CD4-positive, alpha-beta T cell (primary cell): ENCODE results near the gene SLC8A3. TPM values are rescaled to one million over a fixed set of nuclear protein-coding genes. Genes with fewer than 3 reads are reported as not detected.

ENCODE experiments used
- ATAC-seq: fragments of 200-7000 bp; cut with Tn5 transposase; one replicate; pipeline ENCODE4 v1.10.0; 2022; ENCODE audit warnings: mild to moderate bottlenecking; ENCODE audit not compliant: poor library complexity
- CTCF ChIA-PET: fragments of 350-600 bp; sonication (Branson Sonifier 250); formaldehyde crosslinking; loops from one replicate; lab custom pipeline; 2021; ENCODE audit warnings: antibody characterized with exemption, inconsistent platforms; lab: Charles Lee
- POLR2A ChIA-PET: fragments of 350-600 bp; sonication (Branson Sonifier 250); formaldehyde crosslinking; loops from one replicate; lab custom pipeline; 2021; ENCODE audit warnings: antibody characterized with exemption, inconsistent platforms; lab: Charles Lee
- DNase-seq, 14 experiments: peaks; one replicate each; pipeline ENCODE4 v3.0.0-alpha.2; 2013 to 2020; ENCODE audit warnings: mixed read lengths in 2 of 14
- H3K27ac ChIP-seq, 2 donors: one replicate each; pipeline versions ENCODE4 v1.5.1 to v1.7.0; 2013; ENCODE audit warnings: low read length in 2 of 2, low read depth in 1 of 2, mild to moderate bottlenecking in 1 of 2
- H3K27me3 ChIP-seq, 2 experiments: 1 replicate in 1 of 2; 2 replicates in 1 of 2; pipeline versions ENCODE4 v1.6.1 to v1.7.0; 2013; ENCODE audit warnings: low read length in 2 of 2, control low read depth in 1 of 2, mild to moderate bottlenecking in 1 of 2, moderate library complexity in 1 of 2; ENCODE audit not compliant: insufficient read depth in 2 of 2, control insufficient read depth in 1 of 2
- H3K36me3 ChIP-seq: one replicate; pipeline ENCODE4 v1.6.1; 2013; ENCODE audit warnings: low read length, control low read depth; ENCODE audit not compliant: insufficient read depth
- H3K4me1 ChIP-seq: one replicate; pipeline ENCODE4 v1.6.1; 2013; ENCODE audit warnings: low read length, control low read depth; ENCODE audit not compliant: insufficient read depth
- H3K4me3 ChIP-seq: one replicate; pipeline ENCODE4 v1.5.1; 2013; ENCODE audit warnings: mild to moderate bottlenecking, low read length, moderate library complexity
- H3K9me3 ChIP-seq, 2 experiments: 1 replicate in 1 of 2; 2 replicates in 1 of 2; pipeline versions ENCODE4 v1.6.1 to v1.7.0; 2013; ENCODE audit warnings: low read length in 2 of 2, mild to moderate bottlenecking in 2 of 2, control low read depth in 1 of 2, moderate library complexity in 1 of 2; ENCODE audit not compliant: control insufficient read depth in 1 of 2, insufficient read depth in 1 of 2
- H3K27ac Mint-ChIP-seq: one replicate; pipeline ENCODE4 v1.8.0; 2020; ENCODE audit warnings: mixed read lengths
- H3K27me3 Mint-ChIP-seq: one replicate; pipeline ENCODE4 v1.8.0; 2021; ENCODE audit warnings: mixed read lengths
- H3K36me3 Mint-ChIP-seq: one replicate; pipeline ENCODE4 v1.8.0; 2021; ENCODE audit warnings: low read depth, mixed read lengths
- H3K4me1 Mint-ChIP-seq: one replicate; pipeline ENCODE4 v1.8.0; 2021; ENCODE audit warnings: low read depth, mixed read lengths
- H3K4me3 Mint-ChIP-seq: one replicate; pipeline ENCODE4 v1.8.0; 2020; ENCODE audit warnings: mild to moderate bottlenecking, mixed read lengths
- H3K9me3 Mint-ChIP-seq: one replicate; pipeline ENCODE4 v1.8.0; 2020; ENCODE audit warnings: mixed read lengths
- CTCF ChIP-seq: fragments of 200-600 bp; IDR thresholded peaks from one replicate; pipeline ENCODE4 v1.8.0; 2022; ENCODE audit warnings: antibody characterized with exemption, mild to moderate bottlenecking
- intact Hi-C, 2 experiments: fragments of 100-400 bp; cut with DNase I in 1 of 2; cut with micrococcal nuclease in 1 of 2; formaldehyde crosslinking; loops; one replicate each; pipeline versions ENCODE4 v1.15.1 to v1.9.0; 2023 to 2025; cut with DNase I, micrococcal nuclease
- total RNA-seq, 174 experiments: library from RNA in 2 of 174; stranded (reverse) in 2 of 174; gene quantifications; one replicate each; pipeline ENCODE4 v1.2.3 and lab custom pipeline; 2021 to 2026

SLC8A3 gene
- total RNA-seq, 2 experiments from 2014 or later, result not detected

GRCh38 chr14:70130482-70130881, 58.3 kb downstream of the SLC8A3 start:
- no peaks in the 10 kb centered on the region for H3K9me3 ChIP-seq
- no peak for TF ChIP-seq CTCF
- peaks cover 9 to 33% of the 10 kb centered on the region in 2 experiments for H3K27me3 ChIP-seq
- ATAC-seq (no peak), DNase-seq (no peak)
- CTCF ChIA-PET, result no interaction called here
- H3K9me3 Mint-ChIP-seq, result no peaks in the 10 kb centered on the region
- intact Hi-C loops, result no loop called here
- no peaks in the 10 kb centered on the region for H3K4me1 ChIP-seq
- H3K27ac ChIP-seq, result no peak overlapping the region
- H3K36me3 ChIP-seq, result no peaks in the 10 kb centered on the region
- H3K4me3 Mint-ChIP-seq, result no peak overlapping the region
- POLR2A ChIA-PET, result no interaction called here
- no peak overlapping the region for H3K4me3 ChIP-seq
- H3K36me3 Mint-ChIP-seq, result no peaks in the 10 kb centered on the region
- peaks cover 38% of the 10 kb centered on the region for H3K27me3 Mint-ChIP-seq
- H3K4me1 Mint-ChIP-seq, result no peaks in the 10 kb centered on the region
- no peak overlapping the region for H3K27ac Mint-ChIP-seq

- ChIA-PET POLR2A (no interaction called here), CTCF (no interaction called here)
- TF ChIP-seq CTCF, result no peak
- ATAC-seq (no peak), DNase-seq (no peak)
- no peaks in the 10 kb centered on the region for H3K36me3 Mint-ChIP-seq
- Histone ChIP-seq H3K9me3 (no peaks in the 10 kb centered on the region), H3K4me3 (no peak overlapping the region), H3K36me3 (no peaks in the 10 kb centered on the region), H3K27me3 (peaks cover 5 to 21% of the 10 kb centered on the region in 2 experiments), H3K4me1 (no peaks in the 10 kb centered on the region), H3K27ac (no peak overlapping the region)
- H3K27ac Mint-ChIP-seq, result no peak overlapping the region
- no peaks in the 10 kb centered on the region for H3K4me1 Mint-ChIP-seq
- peaks cover 35% of the 10 kb centered on the region for H3K27me3 Mint-ChIP-seq
- no peak overlapping the region for H3K4me3 Mint-ChIP-seq
- intact Hi-C loops, result no loop called here
- H3K9me3 Mint-ChIP-seq, result no peaks in the 10 kb centered on the region
These were observed 61.6 kb downstream of the SLC8A3 start for GRCh38 chr14:70127186-70127585.

GRCh38 chr14:70123796-70124195, 65.0 kb downstream of the SLC8A3 start:
- Mint-ChIP-seq H3K36me3 (no peaks in the 10 kb centered on the region), H3K4me1 (no peaks in the 10 kb centered on the region), H3K27ac (no peak overlapping the region), H3K9me3 (no peaks in the 10 kb centered on the region), H3K4me3 (no peak overlapping the region), H3K27me3 (peaks cover 24% of the 10 kb centered on the region)
- Histone ChIP-seq H3K27me3 (peaks cover 0 to under 1% of the 10 kb centered on the region in 2 experiments), H3K4me1 (no peaks in the 10 kb centered on the region), H3K9me3 (no peaks in the 10 kb centered on the region), H3K27ac (no peak overlapping the region), H3K36me3 (no peaks in the 10 kb centered on the region), H3K4me3 (no peak overlapping the region)
- ChIA-PET CTCF (no interaction called here), POLR2A (no interaction called here)
- intact Hi-C loops, result no loop called here
- ATAC-seq (no peak), DNase-seq (no peak)
- no peak for TF ChIP-seq CTCF
